HG02840 (cell line): ENCODE measurements around the gene SYPL2.

Experiments used
- ATAC-seq: cut with Tn5 transposase; IDR thresholded peaks from one replicate; pipeline ENCODE4 v1.9.1; 2021; ENCODE audit warnings: mild to moderate bottlenecking, moderate library complexity, moderate number of reproducible peaks; ENCODE audit not compliant: unreplicated experiment, low FRiP score

The SYPL2 gene

GRCh38 chr1:109509176-109510134, 43.1 kb downstream of the SYPL2 start, which contains the start of gene AMIGO1:
TSS of gene AMIGO1 (minus strand) at chr1:109509727. CDS start at chr1:109508912, 815 bp downstream.
- no peak for ATAC-seq

- no peak for ATAC-seq
These were observed 46.9 kb downstream of the SYPL2 start for GRCh38 chr1:109513110-109513710.

GRCh38 chr1:109514846-109515245, 48.5 kb downstream of the SYPL2 start:
- no peak for ATAC-seq

- ATAC-seq, result no peak
These were observed 50.5 kb downstream of the SYPL2 start for GRCh38 chr1:109516872-109517271.

GRCh38 chr1:109517337-109517736, 51.0 kb downstream of the SYPL2 start:
- ATAC-seq, result no peak

GRCh38 chr1:109521002-109521951, 54.9 kb downstream of the SYPL2 start:
- ATAC-seq, result no peak

GRCh38 chr1:109522026-109522425, 55.7 kb downstream of the SYPL2 start:
- ATAC-seq, result no peak

GRCh38 chr1:109523706-109524105, 57.4 kb downstream of the SYPL2 start:
- no peak for ATAC-seq

GRCh38 chr1:109527098-109527811, 60.9 kb downstream of the SYPL2 start:
- no peak for ATAC-seq

- ATAC-seq, result no peak
These were observed 61.7 kb downstream of the SYPL2 start for GRCh38 chr1:109527846-109528695.

GRCh38 chr1:109528712-109529111, 62.4 kb downstream of the SYPL2 start:
- ATAC-seq, result no peak

GRCh38 chr1:109529881-109530456, 63.6 kb downstream of the SYPL2 start:
- ATAC-seq, result no peak

- ATAC-seq, result no peak
These were observed 64.2 kb downstream of the SYPL2 start for GRCh38 chr1:109530457-109531087.

GRCh38 chr1:109531380-109531779, 65.0 kb downstream of the SYPL2 start:
- no peak for ATAC-seq
